Activated CD4-positive, CD25-positive, alpha-beta regulatory T cell (primary cell): ENCODE results near the gene HTR2C.
"Not testable (repeated sequence)": the region's sequence is repeated elsewhere in the genome, so short reads cannot be mapped to it uniquely, and the experiment has no call there.

ENCODE experiments used
- DNase-seq, 4 experiments: peaks; one replicate each; lab custom pipeline; 2025; lab: John Stamatoyannopoulos, UW

Gene HTR2C

DNA sequence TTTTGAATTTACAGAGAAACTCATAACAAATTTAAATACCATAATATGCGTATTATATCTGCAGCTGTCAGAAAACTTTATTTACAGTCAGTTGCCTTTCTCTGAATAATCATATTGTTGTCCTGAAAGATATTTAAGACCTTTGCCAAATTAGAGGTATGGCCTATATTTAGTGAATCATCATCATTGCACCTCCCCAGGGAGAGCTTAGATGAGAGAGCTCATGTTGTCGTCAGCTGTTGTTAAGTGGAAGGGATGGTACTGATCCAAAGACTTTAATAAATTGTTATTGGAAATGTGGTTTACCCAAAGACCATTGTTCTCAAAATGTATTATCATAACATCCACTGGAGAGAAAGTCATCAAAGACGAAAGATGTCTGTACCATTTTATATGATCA lies 128.6 kb downstream of the HTR2C start:
- no peak for DNase-seq

DNA sequence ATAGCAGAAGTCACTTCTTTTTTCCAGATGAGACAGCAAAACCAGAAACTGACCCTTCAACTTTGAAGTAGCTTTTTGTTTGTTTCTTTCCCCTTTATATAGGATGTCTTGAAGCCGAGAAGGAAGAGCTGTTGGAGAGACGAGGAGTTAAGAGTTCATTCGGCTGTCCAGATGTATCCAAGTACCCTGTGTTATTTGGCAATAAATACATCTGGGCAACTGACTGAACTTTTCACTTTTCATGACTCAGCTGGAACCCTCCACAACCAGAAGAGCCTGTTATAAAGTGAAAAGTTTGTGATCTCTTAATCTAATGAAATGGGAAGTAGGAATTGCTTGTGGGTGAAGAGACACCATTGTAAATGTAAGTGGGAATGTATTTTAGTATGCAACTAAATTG lies 131.2 kb downstream of the HTR2C start:
- DNase-seq, result no peak

DNA sequence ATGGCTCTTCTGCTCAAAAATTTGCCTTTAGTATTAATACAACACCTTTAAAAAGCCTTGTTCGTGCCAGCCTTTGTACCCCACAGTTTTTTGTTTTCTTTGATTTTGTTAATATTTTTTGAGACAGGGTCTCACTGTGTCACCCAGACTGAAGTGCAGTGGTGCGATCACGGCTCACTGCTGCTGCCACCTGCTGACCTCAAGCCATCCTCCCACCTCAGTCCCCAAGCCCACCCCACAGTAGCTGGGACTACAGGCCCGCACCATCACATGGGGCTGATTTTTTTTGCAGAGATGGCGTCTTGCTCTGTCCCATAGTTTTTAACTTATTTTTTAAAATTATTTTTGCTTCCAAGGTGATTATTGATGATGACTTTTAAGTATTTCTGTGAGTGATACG lies 134.0 kb downstream of the HTR2C start:
- DNase-seq, result no peak

DNA sequence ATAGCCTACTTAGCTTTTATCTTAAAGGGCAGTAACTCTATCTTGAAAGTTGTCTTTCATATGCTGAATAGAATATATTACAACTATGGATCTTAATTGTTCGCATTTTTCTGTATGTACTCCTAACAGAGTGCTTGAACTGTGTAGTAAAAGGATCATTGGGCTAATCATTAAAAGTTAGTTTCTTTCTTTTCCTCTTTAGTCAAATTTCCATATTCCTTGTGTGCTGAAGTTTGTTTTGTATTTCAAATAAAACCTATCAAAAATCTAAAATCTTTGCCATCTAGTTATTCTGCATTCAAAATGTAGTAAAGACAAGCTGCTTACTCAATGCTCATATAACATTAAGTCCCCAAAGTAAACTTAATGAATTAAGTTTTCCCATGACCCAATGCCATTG lies 182.7 kb downstream of the HTR2C start:
- no peak for DNase-seq

DNA sequence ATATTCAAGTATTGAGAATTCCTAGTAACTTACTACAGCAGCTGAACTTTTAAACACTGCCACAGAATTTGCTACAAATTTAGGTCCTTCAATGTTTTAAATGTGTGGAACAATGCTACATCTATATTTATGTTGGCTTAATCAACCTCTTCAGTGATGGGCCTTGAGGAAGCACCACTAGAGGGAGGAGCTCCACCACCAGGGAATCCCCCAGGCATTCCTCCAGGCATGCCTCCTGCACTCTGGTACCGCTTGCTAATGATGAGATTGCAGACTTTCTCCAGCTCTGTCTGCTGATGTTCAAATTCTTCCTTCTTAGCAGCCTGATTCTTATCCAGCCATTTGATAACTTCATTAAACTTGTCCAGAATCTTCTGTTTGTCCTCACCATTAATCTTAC lies 190.8 kb downstream of the HTR2C start:
- DNase-seq, result no peak

DNA sequence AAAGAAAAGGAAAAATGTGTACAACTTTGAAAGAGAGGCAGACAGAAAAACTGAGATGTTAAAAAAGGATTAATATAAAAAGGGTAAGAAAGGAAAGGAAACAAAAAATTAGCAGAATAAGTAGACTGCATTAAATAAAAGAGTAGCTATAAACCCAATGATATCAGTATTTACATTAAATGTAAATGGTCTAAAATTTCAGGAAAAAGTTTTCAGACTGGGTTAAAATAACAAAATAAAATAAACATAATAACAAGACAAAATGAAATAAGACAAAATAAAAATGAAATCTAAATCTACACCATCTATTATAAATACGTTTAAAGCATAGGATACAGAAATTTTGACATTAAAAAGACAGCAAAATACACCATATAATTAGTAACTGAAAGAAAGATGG lies 199.0 kb downstream of the HTR2C start:
- DNase-seq, result no peak

DNA sequence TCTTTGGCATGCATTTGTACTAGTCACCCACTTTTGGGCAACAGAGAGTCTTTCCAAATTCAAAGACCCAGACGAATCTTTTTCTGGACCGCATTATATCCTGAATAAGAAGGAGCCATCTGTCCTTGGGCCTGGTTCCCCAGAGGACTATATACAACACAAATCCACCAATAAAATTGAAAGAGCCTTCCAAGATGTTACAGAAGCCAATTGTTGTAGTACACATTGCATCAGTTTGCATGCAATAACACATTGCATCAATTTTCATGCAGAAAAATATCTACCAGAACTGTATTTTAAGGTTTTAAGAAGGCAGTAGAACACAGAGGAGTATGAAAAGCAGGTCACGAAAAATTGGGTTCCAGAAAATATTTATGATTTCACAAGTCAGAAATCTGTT lies 203.2 kb downstream of the HTR2C start:
- DNase-seq, result no peak

DNA sequence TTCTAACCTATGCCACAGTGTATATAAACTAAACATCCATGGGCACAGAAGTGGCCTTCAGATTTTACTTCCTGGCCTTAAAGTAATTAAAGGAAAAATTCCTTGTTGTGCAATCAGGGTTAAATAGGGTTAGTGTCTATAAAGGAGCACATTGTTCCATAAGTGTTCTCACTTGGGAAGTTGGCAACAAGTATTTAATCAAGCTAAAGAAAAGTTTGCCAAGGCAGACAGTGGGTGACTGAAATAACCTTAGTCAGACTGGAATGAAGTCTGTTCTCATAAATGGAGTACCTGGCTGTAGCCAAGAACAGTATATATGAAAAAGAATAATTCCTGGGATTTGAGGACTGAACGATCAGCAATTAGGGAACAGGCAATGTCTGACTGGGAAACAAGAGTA lies 213.6 kb downstream of the HTR2C start:
- no peak for DNase-seq

DNA sequence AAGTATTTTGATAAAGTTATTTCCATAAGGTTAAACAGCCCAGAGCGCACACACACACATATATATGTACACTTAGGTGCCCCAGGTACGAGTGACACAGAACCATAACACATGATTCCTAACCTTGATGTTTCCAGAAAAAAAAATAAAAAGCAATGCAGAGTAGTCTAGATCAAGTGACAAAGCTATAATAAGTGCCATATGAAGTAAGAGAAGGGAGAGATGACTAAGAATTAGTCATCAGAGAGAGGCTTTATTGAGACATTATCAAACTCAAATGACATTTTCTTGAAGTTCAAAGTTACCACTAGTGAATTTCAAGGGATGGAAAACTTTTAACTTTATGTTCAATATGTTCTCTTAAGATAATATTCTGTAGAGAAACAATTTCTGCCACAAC lies 215.0 kb downstream of the HTR2C start:
- DNase-seq, result no peak

DNA sequence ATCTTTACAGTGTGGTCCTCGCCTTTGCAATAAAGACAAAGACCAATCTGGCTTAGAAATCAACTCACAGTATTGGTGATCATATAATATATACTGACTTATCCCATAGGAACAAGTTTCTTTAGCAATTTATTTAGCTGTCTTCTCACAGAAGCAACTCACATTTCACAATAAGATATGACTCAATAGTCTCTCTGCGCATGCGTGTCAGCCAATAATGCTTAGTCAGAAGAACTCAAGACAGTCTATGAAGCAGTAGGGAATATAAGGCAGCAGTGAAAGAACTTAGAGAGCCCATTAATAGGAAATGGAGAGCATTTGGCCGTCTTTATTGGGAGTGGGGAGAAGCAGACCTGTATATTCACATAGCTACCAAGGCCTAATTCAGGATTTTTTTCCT lies 216.8 kb downstream of the HTR2C start:
- DNase-seq, result no peak

DNA sequence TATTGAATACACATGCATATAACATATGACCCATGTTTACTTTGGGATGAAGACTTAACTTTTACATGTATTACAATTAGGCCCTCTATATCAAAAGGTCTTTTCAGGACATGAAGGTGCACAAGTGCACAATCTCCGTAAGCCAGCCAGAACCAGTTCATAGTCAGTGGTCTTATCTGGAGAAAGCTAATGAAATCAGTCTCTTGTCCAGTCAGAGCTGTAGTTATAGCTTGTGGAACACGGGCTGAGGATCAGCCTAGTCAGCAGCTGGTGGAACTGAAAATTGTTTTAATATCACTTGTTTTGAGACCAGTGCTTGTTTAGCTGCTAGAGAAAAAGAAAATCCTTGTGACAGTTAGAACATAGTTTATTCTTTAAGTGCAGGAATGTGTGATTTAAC lies 235.6 kb downstream of the HTR2C start:
- DNase-seq, result no peak

DNA sequence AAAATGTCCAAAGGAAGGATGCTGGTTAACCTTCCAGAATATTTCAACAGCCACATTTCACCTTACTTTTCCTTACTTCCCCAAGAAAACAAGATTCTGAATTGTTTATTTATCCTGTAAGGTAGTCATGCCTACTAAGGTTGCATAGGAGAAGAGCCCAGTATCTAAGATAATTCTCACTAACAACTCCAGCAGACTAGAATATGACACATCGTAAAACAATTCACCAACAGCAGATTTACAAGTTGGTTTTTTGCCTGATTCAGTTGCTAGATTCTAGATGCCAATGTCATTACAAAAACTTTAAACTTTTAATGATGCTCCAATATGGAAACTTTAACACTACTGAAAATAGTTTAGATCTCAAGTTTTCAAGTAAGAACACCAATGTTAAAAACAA lies 257.2 kb downstream of the HTR2C start:
- DNase-seq, result no peak

DNA sequence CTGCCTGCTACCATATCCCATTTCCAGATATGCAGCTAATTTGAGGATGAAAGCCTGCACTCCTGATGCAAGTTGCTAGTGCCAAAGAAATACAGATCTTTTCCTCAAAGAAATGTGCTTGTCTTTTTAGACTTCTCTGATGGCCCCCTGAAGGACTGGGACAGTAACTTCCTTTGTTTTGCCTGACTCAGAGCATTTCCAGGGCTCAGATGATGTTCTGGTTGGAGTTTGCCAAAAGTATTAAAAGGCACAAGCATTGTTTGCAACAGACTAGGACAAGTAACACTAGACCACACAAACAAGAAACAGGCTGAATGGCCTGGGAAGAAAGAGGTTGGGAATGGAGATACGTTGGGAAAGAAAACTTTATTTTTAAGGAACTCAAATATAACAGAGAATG lies 258.3 kb downstream of the HTR2C start:
- no peak for DNase-seq

DNA sequence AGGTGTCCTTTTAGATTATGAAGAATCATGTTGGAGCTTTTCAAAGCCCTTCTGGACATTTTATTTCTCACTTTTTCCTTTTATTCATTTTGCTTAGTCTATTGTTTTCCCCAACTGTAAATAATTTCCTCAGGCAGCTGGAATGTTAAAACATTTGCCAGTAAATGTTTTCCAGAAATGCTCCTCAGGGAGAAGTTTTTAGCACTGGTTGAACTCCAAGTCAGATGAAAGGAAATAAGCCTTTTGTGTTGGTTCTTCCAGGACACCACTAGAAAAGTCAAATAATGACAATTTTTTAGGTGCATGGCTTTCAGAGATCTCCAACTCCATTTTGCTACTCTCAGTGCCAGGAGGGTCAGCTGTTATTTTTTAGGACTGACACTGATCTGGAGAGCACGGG lies 305.6 kb downstream of the HTR2C start:
- DNase-seq, result no peak

DNA sequence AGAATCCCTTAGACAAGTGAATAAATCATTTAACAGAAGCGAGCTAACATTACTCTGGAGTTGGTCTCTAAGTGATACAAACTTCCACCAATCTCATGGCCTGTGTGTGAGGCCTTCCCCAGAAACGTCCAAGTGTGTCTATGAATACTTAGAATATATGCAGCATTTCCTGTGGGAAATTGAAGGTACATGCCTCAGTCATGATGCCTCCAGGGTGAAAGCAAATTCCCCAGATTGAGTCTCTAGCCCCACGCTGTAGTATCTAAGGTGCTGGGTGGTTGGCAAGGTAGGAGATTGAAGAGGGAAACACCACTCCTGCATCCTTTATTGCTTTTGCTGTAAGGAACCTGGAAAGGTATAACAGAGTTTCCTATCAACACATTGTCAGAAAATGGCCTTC lies 319.7 kb downstream of the HTR2C start:
- DNase-seq, result no peak

DNA sequence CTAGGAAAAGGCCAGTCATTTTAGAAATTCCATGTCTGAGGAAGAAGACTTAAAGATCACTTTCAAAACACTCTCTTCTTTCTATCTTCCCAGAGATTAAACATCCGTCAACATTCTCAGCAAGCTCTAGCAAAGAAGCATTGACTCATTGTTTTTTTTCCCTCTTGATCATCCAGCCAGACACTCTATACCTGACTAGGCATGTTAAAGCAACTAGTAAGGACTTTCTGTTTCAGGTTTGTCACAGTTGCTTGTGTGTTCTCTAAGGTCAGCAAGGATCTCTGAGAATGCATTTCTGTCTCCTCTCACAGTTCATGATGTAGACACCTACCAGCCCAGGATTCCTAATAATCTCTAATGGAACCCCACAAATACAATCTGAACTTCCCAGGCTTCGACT lies 321.4 kb downstream of the HTR2C start:
- DNase-seq, result no peak

DNA sequence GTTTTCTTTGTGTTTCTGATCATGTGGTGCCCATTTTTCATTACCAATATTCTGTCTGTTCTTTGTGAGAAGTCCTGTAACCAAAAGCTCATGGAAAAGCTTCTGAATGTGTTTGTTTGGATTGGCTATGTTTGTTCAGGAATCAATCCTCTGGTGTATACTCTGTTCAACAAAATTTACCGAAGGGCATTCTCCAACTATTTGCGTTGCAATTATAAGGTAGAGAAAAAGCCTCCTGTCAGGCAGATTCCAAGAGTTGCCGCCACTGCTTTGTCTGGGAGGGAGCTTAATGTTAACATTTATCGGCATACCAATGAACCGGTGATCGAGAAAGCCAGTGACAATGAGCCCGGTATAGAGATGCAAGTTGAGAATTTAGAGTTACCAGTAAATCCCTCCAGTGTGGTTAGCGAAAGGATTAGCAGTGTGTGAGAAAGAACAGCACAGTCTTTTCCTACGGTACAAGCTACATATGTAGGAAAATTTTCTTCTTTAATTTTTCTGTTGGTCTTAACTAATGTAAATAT lies 323.2 kb downstream of the HTR2C start:
- DNase-seq, result no peak

DNA sequence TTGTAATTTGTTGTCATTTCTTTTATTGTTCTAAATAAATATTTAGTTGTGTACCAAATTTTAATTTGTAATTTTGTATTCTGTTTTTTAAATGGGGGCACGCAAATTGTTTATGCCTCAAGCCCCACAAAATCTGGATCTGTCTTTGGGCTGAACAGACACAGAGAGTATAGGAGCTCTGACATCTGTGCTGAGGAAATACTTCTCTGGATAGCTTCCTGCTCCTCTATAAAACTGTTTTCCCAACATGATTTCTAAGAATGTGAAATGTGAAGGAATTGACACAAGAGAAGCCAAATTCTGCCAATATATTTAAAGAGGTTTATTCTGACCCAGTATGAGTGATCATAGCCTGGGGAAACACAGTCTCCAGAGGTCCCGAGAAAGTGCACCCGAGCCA lies 340.5 kb downstream of the HTR2C start:
- DNase-seq, result no peak

DNA sequence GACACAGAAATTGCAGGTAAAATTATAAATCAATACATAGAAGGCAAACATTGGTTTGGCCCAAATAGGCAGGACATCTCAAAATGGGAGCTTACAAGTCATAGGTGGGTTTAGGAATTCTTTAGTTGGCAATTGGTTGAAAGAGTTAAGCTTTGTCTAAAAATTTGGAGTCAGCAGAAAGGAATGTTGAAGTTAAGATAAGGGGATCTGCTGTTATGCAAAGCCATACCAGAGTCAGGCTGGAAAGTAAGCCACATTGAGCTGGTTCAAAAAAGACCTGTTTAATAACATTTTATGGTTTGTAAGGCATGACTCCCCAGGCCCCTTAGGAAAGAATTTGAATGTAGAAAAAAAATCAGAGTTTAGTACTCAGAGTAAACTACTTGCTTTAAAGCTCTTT lies 341.0 kb downstream of the HTR2C start:
- no peak for DNase-seq

DNA sequence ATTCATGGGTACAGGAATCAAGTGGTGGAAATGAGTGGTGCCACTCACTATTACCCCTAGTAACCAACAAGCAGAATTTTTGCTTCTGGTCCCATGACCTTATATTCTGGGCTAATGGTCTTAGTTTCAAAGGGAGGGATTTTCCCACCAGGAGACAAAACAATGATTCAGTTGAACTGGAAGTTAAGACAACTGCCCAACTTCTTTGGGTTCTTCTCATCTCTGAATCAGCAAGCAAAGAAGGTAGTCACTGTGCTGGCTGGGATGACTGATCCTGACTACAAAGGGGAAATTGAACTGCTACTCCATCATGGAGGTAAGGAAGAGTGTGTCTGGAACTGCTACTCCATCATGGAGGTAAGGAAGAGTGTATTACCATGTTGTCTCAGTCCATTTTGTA lies 346.3 kb downstream of the HTR2C start:
- DNase-seq, result no peak

DNA sequence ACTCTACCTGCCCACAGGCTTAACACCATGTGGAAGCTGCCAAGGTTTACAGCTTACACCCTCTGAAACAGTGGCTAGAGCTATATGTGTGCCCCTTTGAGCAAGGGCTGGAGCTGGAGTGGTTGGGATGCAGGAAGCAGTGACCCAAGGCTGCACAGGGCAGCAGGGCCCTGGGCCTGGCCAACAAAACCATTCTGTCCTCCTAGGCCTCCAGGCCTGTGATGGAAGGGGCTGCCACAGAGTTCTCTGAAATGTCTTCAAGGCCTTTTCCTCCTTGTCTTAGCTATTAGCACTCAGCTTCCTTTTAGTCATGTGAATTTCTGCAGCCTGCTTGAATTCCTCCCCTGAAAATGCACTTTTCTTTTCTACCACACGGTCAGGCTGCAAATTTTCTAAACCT lies 348.7 kb downstream of the HTR2C start:
- DNase-seq, result no peak

DNA sequence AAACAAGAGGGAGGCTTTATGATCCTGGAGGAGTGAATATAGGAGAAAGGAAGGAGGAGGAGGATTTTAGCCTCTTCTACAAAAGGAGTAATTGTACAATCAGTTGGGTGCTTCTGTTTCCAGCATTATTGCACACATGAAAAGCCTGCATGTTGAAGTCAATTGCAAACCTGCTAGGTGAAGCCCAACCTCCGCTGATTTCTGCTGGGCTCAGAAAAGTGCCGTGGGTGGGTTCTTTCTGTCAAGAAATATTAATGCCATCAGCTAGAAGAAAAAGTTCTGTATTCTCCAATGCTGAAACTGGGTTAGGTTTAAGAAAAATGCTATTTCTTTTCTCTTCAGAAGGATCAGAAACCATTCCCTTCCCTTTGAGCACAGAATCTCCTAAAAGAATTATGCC lies 349.4 kb downstream of the HTR2C start:
- not testable (repeated sequence) for DNase-seq

DNA sequence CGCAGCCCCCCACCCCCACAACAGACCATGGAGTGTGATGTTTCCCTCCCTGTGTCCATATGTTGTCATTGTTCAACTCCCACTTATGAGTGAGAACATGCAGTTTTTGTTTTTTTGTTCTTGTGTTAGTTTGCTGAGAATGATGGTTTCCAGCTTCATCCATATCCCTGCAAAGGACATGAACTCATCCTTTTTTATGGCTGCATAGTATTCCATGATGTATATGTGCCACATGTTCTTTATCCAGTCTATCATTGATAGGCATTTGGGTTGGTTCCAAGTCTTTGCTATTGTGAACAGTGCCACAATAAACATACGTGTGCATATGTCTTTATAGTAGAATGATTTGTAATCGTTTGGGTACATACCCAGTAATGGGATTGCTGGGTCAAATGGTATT lies 353.2 kb downstream of the HTR2C start:
- not testable (repeated sequence) for DNase-seq

DNA sequence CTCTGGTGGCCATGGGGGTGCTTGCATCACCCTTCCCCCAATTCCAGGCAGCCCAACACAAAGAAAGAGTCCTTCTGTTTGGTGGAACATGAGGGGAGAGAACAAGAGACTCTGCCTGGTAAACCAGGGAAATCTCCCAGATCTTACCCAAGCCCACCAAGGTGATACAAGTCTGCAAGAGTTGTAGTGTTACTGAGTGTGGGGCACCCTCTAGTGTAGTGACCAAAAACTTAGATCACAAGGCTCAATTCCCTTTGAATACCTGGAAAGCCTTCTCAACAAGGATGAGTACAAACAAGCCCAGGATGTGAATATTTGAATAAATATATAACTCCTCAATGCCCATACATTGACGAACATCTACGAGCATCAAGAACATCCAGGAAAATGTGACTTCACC lies 368.8 kb downstream of the HTR2C start:
- no peak for DNase-seq
